GM04504 (cell line): Measurements from ENCODE around the gene RAD51AP1.

ENCODE experiments used
- DNase-seq: peaks from one replicate; pipeline ENCODE4 v3.0.0-alpha.2; 2012; ENCODE audit warnings: low read depth

Gene RAD51AP1

GRCh38 chr12:4595881-4596280 is 57.2 kb downstream of the RAD51AP1 start:
- DNase-seq = no peak

GRCh38 chr12:4603421-4603820 is 64.7 kb downstream of the RAD51AP1 start:
- no peak for DNase-seq

- DNase-seq = no peak
These were observed 65.3 kb downstream of the RAD51AP1 start for GRCh38 chr12:4603946-4604345.

- peak; percentile 71 for DNase-seq
These were observed 66.0 kb downstream of the RAD51AP1 start for GRCh38 chr12:4604684-4605193.

GRCh38 chr12:4607056-4607455 is 68.4 kb downstream of the RAD51AP1 start:
- DNase-seq = no peak

GRCh38 chr12:4609071-4609470 is 70.4 kb downstream of the RAD51AP1 start:
- DNase-seq = no peak
